Measurements from ENCODE around the gene PACSIN3. TPM values are rescaled to one million over a fixed set of nuclear protein-coding genes. Genes with fewer than 3 reads are reported as not detected.

Gene PACSIN3
- total RNA-seq, 4 donors from 2014 or later, result 1.2 to 13.9 (median 9.8) TPM

DNA sequence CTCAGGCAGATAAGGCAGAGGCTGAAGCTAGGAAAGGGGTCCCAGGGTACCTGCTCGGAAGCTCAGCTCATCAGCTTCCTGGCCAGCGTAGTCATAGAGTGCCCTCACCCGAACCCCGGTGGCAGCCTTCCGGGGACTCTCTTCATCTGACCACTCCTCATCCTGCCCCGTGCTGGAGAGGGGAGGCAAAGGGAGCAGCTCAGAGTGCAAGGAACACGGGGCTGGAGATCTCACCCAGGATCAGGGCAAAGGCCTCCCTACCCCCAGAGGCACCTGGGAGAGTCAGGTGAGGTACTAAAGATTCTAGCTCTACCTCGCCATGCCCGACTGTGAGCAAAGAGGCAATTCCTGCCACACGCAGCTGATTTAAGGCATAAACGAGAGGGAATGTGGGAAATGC is 7.9 kb downstream of the PACSIN3 start:
- in situ Hi-C loops (cut with MboI; ENCODE audit: low pct_ligation_motif_present in 1 of 4, low pct_unique_long_range_greater_than_20kb in 1 of 4, low sequenced_read_pairs in 3 of 4), result loop anchor here in 3 of 4 donors (5.0 to 25.0 kb wide), 3 partner anchors 79 to 184 kb away; partner anchors contain the start of genes MYBPC3 (in 1 of the 3) and NR1H3 (in 1 of the 3)
- Histone ChIP-seq H3K4me3 (no peak overlapping the region), H3K27me3 (no peaks in the 10 kb centered on the region), H3K27ac (peak overlapping the region; percentile 91 to 99 (median 95)), H3K9me3 (no peaks in the 10 kb centered on the region), H3K4me1 (peaks cover 15 to 27% (median 20%) of the 10 kb centered on the region in 4 donors), H3K36me3 (peaks cover 0 to 15% (median 0%) of the 10 kb centered on the region in 4 donors)
- 87 to 100% methylated on average over 2 to 6 of the region's 11 CpGs for WGBS, 2 donors (ENCODE audit: low coverage in 1 of 2)
- intact Hi-C loops (cut with DNase I; ENCODE audit: low total_unique reads), result loop anchor here (5.0 to 10.0 kb wide), 2 partner anchors 56 to 179 kb away; no protein-coding TSS in a partner anchor
- DNase-seq, result no peak
- TF ChIP-seq POLR2AphosphoS5 (IDR thresholded peaks at IDR 0.05) (no peak), CTCF (IDR thresholded peaks at IDR 0.05) (no peak), EP300 (IDR thresholded peaks at IDR 0.05; ENCODE audit: low read depth) (no peak), POLR2A (IDR thresholded peaks at IDR 0.05) (no peak)

- Histone ChIP-seq H3K27me3 (no peaks in the 10 kb centered on the region), H3K9me3 (no peaks in the 10 kb centered on the region), H3K4me3 (peak overlapping the region in 1 of 4 donors; percentile 96), H3K27ac (peak overlapping the region; percentile 91 to 99 (median 95)), H3K4me1 (peaks cover 15 to 31% (median 22%) of the 10 kb centered on the region in 4 donors), H3K36me3 (peaks cover 0 to 19% (median 0%) of the 10 kb centered on the region in 4 donors)
- DNase-seq, result no peak
- TF ChIP-seq EP300 (IDR thresholded peaks at IDR 0.05; ENCODE audit: low read depth) (no peak), CTCF (IDR thresholded peaks at IDR 0.05) (no peak), POLR2A (IDR thresholded peaks at IDR 0.05) (no peak), POLR2AphosphoS5 (IDR thresholded peaks at IDR 0.05) (no peak)
- 53% methylated on average over 6 of the region's 6 CpGs; no CpG with 5 or more reads in 1 of the 2 donors for WGBS, 2 donors (ENCODE audit: low coverage in 1 of 2)
- in situ Hi-C loops (cut with MboI; ENCODE audit: low pct_ligation_motif_present in 1 of 4, low pct_unique_long_range_greater_than_20kb in 1 of 4, low sequenced_read_pairs in 3 of 4) (loop anchor here in 3 of 4 donors (5.0 to 25.0 kb wide), 3 partner anchors 79 to 184 kb away; partner anchors contain the start of genes MYBPC3 (in 1 of the 3) and NR1H3 (in 1 of the 3)), intact Hi-C loops (cut with DNase I; ENCODE audit: low total_unique reads) (loop anchor here (5.0 to 10.0 kb wide), 2 partner anchors 57 to 179 kb away; no protein-coding TSS in a partner anchor)
Observed at GRCh38 chr11:47177846-47178245, 8.4 kb downstream of the PACSIN3 start.

- H3K36me3 ChIP-seq, result peaks cover 0 to 20% (median 0%) of the 10 kb centered on the region in 4 donors
- in situ Hi-C loops (cut with MboI; ENCODE audit: low pct_ligation_motif_present in 1 of 4, low pct_unique_long_range_greater_than_20kb in 1 of 4, low sequenced_read_pairs in 3 of 4), result loop anchor here in 3 of 4 donors (5.0 to 25.0 kb wide), 3 partner anchors 80 to 185 kb away; partner anchors contain the start of genes MYBPC3 (in 1 of the 3) and NR1H3 (in 1 of the 3)
- 2% methylated on average over 12 of the region's 21 CpGs; no CpG with 5 or more reads in 1 of the 2 donors for WGBS, 2 donors (ENCODE audit: low coverage in 1 of 2)
- H3K4me1 ChIP-seq, result peaks cover 15 to 36% (median 22%) of the 10 kb centered on the region in 4 donors
- peak overlapping the region; percentile 91 to 99 (median 95) for H3K27ac ChIP-seq
- peak; percentile 73 for DNase-seq
- TF ChIP-seq CTCF (IDR thresholded peaks at IDR 0.05) (peak; percentile 65 to 94 (median 70)), POLR2AphosphoS5 (IDR thresholded peaks at IDR 0.05) (no peak), EP300 (IDR thresholded peaks at IDR 0.05; ENCODE audit: low read depth) (no peak), POLR2A (IDR thresholded peaks at IDR 0.05) (peak; percentile 12)
- no peaks in the 10 kb centered on the region for H3K9me3 ChIP-seq
- intact Hi-C loops (cut with DNase I; ENCODE audit: low total_unique reads), result loop anchor here (5.0 to 10.0 kb wide), 2 partner anchors 57 to 180 kb away; no protein-coding TSS in a partner anchor
- no peaks in the 10 kb centered on the region for H3K27me3 ChIP-seq
- peak overlapping the region; percentile 67 to 96 (median 87) for H3K4me3 ChIP-seq
Observed at GRCh38 chr11:47177229-47177845, 8.9 kb downstream of the PACSIN3 start.

Measured in transverse colon (tissue), 4 donors.